ENCODE data around the gene PHACTR3. TPM values are rescaled to one million over a fixed set of nuclear protein-coding genes. Genes with fewer than 3 reads are reported as not detected.

Gene PHACTR3
- total RNA-seq, 1 experiment from 2014 or later = not detected

GRCh38 chr20:59822291-59823029 is 218.1 kb downstream of the PHACTR3 start:
- no peak for TF ChIP-seq SRF (IDR thresholded peaks at IDR 0.05; ENCODE audit: low read depth)
- TF ChIP-seq ELF1 (IDR thresholded peaks at IDR 0.05; ENCODE audit: borderline replicate concordance, low read depth) = no peak
- no peak for TF ChIP-seq ZBTB33 (IDR thresholded peaks at IDR 0.05; ENCODE audit: extremely low read depth, insufficient replicate concordance, low read length)
- TF ChIP-seq CBX3 (IDR thresholded peaks at IDR 0.05; ENCODE audit: low read depth) = no peak
- TF ChIP-seq REST (IDR thresholded peaks at IDR 0.05; ENCODE audit: low read depth) = no peak
- TF ChIP-seq TCF7L2 (IDR thresholded peaks at IDR 0.05; ENCODE audit: borderline replicate concordance, extremely low read depth, insufficient read depth, insufficient read length) = no peak
- TF ChIP-seq MAX (IDR thresholded peaks at IDR 0.05) = no peak
- no peak for TF ChIP-seq POLR2A (IDR thresholded peaks at IDR 0.05; ENCODE audit: borderline replicate concordance, extremely low read depth, insufficient read depth, insufficient read length)
- TF ChIP-seq EZH2phosphoT487 (IDR thresholded peaks at IDR 0.05; ENCODE audit: borderline replicate concordance) = no peak
- no peak for TF ChIP-seq POLR2AphosphoS5 (IDR thresholded peaks at IDR 0.05; ENCODE audit: low read depth, low read length)
- TF ChIP-seq EZH2 (IDR thresholded peaks at IDR 0.05) = no peak
- TF ChIP-seq CEBPB (IDR thresholded peaks at IDR 0.05; ENCODE audit: low read depth) = no peak
- no peak for TF ChIP-seq SP1 (IDR thresholded peaks at IDR 0.05; ENCODE audit: low read depth)
- TF ChIP-seq YY1 (IDR thresholded peaks at IDR 0.05; ENCODE audit: extremely low read depth, insufficient replicate concordance, low read depth, low read length) = no peak
- no peak for TF ChIP-seq FOSL1 (IDR thresholded peaks at IDR 0.05; ENCODE audit: low read depth)
- Histone ChIP-seq H3K4me3 (replicated peaks in 1 of 2; ENCODE audit: low read depth in 1 of 2, low read length in 2 of 2) (no peak overlapping the region), H4K20me1 (ENCODE audit: insufficient read depth) (no peaks in the 10 kb centered on the region), H3K4me1 (ENCODE audit: control insufficient read depth in 1 of 2, insufficient read depth in 2 of 2, low read length in 2 of 2) (no peaks in the 10 kb centered on the region), H3K27ac (ENCODE audit: low read depth, low read length) (no peak overlapping the region), H2AFZ (ENCODE audit: low read depth, low read length, poor library complexity, severe bottlenecking) (no peak overlapping the region), H3K27me3 (ENCODE audit: insufficient read depth, low read length) (peaks cover 7% of the 10 kb centered on the region), H3K9me3 (ENCODE audit: control insufficient read depth in 1 of 2, insufficient read depth in 1 of 2, low read depth in 1 of 2, low read length in 2 of 2) (no peaks in the 10 kb centered on the region), H3K4me2 (ENCODE audit: low read length) (no peak overlapping the region), H3K36me3 (ENCODE audit: control insufficient read depth in 1 of 2, insufficient read depth in 2 of 2, low read length in 2 of 2) (no peaks in the 10 kb centered on the region), H3K79me2 (ENCODE audit: insufficient read depth, low read length) (no peaks in the 10 kb centered on the region), H3K9me2 (ENCODE audit: insufficient read depth) (no peaks in the 10 kb centered on the region), H3K9ac (ENCODE audit: low read length) (no peak overlapping the region)
- ChIA-PET CTCF (no interaction called here), POLR2A (no interaction called here), RAD21 (ENCODE audit: low non-redundant PET in 1 of 2, low total read pairs in 2 of 2, uncharacterized antibody in 2 of 2, unreplicated experiment in 2 of 2) (no interaction called here)
- BruUV-seq (replicated peaks) = no TSS peak
- DNase-seq (ENCODE audit: low read depth, low spot score) (no peak), ATAC-seq (no peak)
- intact Hi-C loops (cut with micrococcal nuclease) = no loop called here

All from HCT116 (cell line).